UCSD-AML1 (cell line): ENCODE data around the gene SLC25A4.
"Not testable (repeated sequence)": the region's sequence is repeated elsewhere in the genome, so short reads cannot be mapped to it uniquely, and the experiment has no call there.

ENCODE experiments used
- DNase-seq: peaks from one replicate; lab custom pipeline; 2025; ENCODE audit not compliant: unreplicated experiment; lab: John Stamatoyannopoulos, UW

Gene SLC25A4

DNA sequence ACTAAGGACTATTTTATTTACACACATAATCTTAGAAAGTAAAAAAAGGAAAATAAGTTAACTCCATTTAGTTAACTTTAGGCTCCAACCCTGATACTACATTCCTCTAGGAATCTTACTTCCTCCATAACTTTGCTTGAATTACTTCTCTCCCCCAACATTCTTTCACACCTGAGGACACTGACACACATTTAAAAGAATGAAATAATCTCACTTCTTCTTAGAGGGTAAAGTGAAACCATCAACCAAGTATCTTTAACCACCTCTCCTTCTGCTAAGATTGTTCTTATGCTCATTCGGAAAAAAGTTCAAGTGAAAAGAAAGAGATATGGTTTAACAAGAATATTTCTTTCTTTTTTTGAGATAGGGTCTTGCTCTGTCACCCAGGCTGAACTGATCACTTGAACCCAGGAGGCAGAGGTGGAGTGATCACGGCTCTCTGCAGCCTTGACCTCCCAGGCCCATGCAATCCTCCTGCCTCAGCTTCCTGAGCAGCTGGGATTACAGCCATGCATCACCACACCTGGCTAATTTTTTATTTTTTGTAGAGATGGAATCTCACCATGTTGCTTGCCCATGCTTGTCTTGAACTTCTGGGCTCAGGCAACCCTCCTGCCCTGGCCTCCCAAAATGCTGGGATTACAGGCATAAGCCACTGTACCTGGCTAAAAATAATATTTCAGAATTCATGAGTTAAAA, 28.5 kb downstream of the SLC25A4 start:
- DNase-seq: no peak

DNA sequence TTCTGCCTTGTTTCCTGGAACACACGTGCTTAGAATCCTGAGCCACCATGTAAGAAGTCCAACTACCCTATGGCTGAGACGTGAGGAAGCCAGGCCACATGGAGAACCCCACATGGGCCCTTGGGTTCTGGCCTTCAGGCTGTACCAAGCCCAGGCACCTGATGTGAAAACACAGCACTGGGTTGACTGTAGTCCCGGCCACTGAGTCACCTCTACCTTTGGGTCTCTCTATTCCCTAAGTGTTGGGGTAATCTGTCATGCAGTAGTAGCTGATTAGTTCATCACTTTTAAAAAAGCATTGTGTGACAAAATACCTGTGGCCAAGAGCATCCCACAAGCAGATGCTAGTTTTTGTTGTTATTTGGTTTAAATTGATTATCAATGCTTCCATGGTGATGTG, 36.4 kb downstream of the SLC25A4 start:
- DNase-seq: no peak

DNA sequence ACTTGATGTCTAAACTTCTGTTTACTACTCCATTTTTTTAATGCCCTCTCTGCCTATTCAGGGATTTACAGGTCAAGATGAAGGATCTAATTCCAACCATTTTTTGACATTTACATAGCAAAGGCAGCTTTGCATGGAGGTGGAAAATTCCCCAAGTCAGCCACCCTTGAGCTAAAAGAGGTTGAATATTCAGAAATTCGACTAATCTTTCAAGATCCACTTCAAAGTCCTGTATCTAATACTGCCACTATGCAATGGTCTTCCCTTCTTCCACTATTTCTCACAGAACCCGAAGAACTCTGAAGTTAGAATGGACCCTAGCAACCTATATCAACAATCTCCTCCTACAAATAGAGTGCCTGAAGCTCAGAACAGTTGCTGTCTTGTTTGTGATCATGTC, 39.2 kb downstream of the SLC25A4 start:
- no peak for DNase-seq

DNA sequence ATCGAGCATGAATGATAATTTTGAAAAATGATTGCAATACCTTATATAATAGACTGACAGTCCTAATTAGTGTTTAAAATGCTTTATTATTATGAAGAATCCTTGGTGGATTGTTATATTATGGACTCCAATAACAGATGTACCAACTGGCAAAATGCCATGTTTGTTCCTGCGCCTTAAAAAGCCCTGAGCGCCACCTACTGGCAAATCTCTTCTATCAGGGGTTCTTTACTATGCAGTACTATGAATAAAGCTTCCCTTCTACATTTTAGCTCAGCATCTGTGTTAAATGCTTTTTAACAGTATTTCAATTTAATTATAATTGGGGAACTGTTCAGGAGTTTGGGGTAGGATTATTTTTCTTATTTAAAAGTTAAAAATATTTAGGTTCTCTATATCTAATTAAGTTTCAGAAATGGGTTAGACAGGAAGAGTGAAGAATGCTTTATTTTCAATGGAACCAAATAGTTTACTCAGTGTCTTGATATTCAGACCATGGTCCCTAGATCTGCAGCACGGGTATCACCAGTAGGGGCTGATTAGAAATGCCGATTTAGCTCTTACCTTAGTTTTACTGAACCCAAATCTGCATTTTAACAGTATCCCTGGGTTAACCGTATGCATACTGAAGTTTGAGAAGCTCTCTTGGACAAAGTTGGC, 40.7 kb downstream of the SLC25A4 start:
- peak; percentile 34 for DNase-seq

DNA sequence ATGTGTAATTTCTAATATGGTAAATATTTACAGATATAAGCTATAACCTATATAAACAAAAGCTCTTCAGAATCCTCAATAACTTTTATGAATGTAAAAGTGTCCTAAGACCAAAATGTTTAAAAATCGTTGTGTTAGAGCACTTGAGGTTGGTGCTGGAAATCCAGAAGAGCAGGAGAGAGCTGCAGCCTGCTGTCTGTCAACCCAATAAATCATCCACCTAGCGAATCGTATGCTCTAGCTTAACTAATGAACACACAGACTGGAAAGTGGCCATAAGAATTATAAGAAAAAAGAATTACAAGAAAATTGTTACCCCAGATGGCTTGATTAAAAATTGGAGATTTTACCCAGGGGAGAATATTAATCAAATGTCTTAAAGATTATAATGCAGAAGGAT, 43.7 kb downstream of the SLC25A4 start:
- no peak for DNase-seq

DNA sequence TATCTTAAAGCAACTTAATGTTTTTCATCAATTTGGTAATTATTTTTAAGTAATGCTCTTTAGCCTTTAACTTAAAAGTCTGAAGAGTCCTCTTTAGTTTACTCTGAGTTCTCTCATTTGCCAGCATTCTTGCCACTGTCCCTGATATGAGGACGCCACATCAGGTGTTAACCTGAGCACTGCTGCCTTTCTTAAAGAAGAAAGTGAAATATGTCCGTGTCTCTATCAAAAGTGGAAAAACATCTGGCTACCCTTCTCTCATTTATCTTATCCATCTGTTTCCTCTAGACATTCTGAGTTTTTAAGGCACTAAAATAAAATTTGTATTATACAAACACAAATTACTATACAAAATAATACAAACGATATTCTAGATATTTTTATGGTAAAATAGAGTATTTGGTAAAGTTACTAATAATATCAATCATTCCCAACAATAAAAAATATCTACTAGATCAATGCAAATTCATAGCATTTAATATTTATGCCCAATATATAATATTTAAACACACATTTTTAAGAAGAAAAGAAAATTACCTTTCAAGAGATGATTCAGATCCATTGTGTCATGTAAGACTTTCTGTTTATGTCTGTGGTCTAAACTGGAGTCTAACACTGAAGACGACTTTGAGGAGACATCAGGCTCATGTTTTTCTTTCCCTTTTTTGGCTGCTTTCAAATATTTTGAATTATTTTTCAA, 46.7 kb downstream of the SLC25A4 start:
- no peak for DNase-seq

DNA sequence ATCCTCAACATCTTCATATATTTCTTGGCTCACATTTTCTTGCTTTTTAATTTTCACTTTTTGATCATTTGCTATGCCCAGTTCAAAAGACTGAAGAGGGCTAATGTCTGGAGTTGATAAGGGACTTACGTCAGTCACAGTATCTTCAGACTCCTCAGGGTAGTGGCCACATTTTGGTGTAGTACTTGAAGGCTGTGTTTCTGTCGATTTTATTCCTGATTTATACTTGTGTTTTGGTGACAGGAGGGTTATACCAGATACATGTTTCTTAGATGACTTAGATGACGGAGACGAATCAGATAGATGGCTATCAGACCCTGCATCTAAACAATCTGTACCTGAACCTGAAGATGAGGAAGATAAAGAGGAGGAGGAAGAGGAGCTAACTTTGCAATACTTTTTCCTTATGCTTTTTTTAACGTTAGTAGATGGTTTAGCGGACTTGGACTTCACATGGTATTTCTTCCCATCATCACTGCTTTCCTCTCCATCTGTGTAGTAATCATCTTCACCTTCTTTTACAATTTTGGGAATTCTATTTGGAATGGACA, 47.3 kb downstream of the SLC25A4 start:
- DNase-seq: no peak

DNA sequence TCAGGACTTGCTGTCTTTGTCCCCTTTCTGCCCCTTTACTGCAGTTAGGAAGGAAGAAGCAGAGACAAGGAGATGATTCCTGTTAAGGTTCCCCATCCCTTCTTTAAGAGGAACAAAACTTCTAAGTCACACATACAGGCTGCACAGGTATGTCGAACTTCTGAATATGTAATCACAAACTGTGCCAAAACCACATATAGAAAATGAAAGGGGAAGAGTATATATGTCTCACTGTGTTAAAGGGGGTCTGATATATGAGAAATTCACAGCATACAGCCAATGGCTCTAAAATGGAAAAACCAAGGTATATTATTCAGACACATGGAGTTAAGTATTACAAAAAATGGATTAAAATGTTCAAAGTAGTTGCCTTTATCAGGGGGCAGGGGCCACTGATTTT, 49.0 kb downstream of the SLC25A4 start:
- DNase-seq: no peak

DNA sequence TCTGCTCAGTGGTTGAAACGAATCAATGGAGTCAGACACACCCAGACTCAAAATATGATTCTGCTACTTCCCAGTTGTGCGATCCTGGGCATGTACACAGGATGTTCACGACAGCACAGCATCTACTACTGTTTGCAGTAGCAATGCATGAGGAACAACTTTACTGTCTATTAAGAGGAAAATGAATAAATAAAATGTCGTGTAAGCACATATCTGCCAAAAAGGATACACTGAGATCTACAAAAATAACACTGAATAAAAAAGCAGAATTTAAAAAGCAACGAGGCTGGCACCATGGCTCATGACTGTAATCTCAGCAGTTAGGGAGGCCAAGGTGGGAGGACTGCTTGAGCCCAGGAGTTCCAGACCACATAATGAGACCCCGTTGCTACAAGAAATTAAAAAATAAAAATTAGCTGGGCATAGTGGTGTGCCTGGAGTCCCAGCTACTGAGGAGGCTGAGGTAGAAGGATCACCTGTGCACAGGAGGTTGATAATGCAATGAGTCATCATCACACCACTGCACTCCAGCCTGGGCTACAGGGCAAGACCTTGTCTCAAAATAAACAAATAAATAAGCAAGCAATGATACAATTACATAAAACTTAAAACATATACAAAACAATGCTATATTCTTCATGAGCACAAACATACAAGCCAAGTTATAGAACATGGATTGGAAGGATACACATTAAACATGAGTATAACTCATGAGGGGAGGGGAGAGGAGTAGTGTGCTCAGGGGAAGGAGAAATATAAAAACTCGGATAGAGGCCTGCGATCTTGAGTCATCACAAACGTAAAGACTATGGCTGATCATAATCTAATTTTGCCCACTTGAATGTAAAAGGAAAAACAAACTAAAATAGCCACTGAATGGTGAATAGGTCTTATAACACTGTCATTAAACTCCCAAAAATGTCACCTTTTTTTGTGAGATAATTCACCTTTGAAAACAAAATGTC, 52.1 kb downstream of the SLC25A4 start:
- no peak for DNase-seq

DNA sequence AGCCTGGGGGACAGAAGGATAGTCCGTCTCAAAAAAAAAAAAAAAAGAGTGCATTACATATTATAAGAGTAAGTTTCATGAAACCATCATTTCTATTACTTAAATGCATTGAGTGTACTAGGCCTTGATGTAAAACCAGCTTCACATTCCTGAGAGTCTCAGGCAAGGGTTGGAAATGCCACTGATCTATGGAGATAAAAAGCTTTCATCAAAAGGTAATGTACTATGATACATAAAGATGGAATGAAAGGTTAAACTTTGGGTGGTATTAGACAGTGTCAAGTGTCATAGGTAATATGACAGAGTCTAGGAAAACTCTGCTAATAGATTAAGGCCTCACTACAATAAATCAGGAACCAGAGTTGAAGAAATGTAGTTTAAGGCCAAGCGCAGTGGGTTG, 53.4 kb downstream of the SLC25A4 start:
- no peak for DNase-seq

DNA sequence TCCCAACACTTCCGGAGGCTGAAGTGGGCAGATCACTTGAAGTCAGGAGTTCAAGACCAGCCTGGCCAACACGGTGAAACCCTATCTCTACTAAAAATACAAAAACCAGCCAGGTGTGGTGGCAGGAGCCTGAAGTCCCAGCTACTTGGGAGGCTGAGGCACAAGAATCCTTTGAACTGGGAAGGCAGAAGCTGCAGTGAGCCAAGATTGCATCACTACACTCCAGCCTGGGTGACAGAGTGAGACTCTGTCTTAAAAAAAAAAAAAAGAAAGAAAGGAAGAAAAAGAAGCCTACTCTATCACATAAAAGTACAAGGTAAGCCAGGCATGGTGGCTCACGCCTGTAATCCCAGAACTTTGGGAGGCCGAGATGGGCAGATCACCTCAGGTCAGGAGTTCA, 55.1 kb downstream of the SLC25A4 start:
- DNase-seq: not testable (repeated sequence)
